Fibroblast of mammary gland (primary cell): ENCODE data around the gene APBA2.

Experiments used
- DNase-seq: peaks from one replicate; pipeline ENCODE4 v3.0.0-alpha.2; 2010; ENCODE audit warnings: low read depth
- H3K4me3 ChIP-seq: 2 replicates; pipeline ENCODE4 v1.5.1; 2011; ENCODE audit warnings: low read depth, mild to moderate bottlenecking, low read length, moderate library complexity; ENCODE audit not compliant: control insufficient read depth
- TF ChIP-seq, protein P1 (sequence below): conservative IDR thresholded peaks from 2 replicates; pipeline ENCODE4 v1.5.1; 2011; ENCODE audit warnings: low read depth, low read length, inconsistent platforms; ENCODE audit not compliant: control insufficient read depth, insufficient read depth

Gene APBA2

DNA sequence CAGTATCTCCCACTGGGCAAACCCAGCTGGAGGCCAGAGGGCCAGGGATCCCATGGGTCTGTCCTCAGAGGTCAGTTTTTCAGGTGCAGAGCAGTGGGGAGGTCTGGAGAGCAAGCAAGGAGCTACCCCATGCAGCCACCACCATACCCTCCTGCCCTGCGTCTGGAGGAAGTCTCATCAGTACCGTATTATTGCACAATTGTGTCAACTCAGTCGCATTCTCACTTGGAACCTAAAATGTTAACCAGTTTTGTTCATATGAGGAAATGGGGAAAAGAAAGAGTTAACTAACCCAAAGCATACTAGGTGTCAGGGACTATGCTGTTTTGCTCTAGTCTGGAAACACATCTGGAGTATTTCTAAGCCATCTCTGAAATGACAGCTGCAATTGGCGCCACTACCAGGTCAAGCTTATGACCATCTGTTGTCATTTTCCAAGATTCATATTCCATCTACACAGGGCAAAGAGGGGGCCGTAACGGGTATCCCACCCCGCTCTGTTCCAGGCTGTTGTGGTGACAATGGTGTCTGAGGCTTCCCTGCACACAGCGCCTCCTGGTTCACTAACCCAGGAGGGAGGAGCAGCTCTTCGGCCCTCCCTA, 16.9 kb upstream of the APBA2 start:
- no peak for DNase-seq
- no peak overlapping the region for H3K4me3 ChIP-seq
- TF ChIP-seq, protein P1, sequence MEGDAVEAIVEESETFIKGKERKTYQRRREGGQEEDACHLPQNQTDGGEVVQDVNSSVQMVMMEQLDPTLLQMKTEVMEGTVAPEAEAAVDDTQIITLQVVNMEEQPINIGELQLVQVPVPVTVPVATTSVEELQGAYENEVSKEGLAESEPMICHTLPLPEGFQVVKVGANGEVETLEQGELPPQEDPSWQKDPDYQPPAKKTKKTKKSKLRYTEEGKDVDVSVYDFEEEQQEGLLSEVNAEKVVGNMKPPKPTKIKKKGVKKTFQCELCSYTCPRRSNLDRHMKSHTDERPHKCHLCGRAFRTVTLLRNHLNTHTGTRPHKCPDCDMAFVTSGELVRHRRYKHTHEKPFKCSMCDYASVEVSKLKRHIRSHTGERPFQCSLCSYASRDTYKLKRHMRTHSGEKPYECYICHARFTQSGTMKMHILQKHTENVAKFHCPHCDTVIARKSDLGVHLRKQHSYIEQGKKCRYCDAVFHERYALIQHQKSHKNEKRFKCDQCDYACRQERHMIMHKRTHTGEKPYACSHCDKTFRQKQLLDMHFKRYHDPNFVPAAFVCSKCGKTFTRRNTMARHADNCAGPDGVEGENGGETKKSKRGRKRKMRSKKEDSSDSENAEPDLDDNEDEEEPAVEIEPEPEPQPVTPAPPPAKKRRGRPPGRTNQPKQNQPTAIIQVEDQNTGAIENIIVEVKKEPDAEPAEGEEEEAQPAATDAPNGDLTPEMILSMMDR, result no peak

- TF ChIP-seq, protein P1, result no peak
- DNase-seq, result no peak
- H3K4me3 ChIP-seq, result no peak overlapping the region
Observed at GRCh38 chr15:28871168-28871567, 14.6 kb upstream of the APBA2 start.

- DNase-seq, result no peak
- TF ChIP-seq, protein P1, result no peak
Observed at GRCh38 chr15:28873006-28873405, 12.8 kb upstream of the APBA2 start.

GRCh38 chr15:28873585-28874190, 12.1 kb upstream of the APBA2 start:
- DNase-seq, result no peak

More at GRCh38 chr15:28873006-28873405, 12.8 kb upstream of the APBA2 start:
- H3K4me3 ChIP-seq, result no peak overlapping the region

DNA sequence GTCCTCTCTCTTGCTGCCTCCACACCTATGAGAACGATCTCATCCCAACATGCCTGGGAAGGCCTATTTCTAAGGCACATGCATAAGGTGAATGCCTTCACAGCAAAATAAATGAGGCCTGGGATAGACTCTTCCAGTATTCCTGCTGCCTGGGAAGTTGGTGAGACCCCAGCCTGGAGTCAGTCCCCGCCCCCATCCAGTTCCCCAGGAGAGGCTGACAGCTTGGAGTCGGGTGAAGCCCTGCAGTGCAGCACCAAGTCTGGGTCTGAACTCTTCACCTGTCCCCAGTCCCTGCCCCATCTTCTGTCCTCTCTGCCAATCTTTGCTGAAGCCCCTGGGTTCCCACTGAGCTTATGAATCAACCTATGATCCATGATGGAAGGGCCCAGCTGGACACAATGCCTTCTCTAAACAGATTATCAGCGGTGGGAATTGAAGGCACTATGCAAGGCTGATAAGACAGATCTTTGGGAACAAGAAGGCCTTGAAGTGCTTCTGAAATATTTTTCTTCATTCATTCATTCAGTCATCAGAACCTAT, 10.2 kb upstream of the APBA2 start:
- H3K4me3 ChIP-seq, result no peak overlapping the region
- DNase-seq, result no peak
- TF ChIP-seq, protein P1, result no peak

More at GRCh38 chr15:28873585-28874190, 12.1 kb upstream of the APBA2 start:
- TF ChIP-seq, protein P1, result no peak
- no peak overlapping the region for H3K4me3 ChIP-seq

DNA sequence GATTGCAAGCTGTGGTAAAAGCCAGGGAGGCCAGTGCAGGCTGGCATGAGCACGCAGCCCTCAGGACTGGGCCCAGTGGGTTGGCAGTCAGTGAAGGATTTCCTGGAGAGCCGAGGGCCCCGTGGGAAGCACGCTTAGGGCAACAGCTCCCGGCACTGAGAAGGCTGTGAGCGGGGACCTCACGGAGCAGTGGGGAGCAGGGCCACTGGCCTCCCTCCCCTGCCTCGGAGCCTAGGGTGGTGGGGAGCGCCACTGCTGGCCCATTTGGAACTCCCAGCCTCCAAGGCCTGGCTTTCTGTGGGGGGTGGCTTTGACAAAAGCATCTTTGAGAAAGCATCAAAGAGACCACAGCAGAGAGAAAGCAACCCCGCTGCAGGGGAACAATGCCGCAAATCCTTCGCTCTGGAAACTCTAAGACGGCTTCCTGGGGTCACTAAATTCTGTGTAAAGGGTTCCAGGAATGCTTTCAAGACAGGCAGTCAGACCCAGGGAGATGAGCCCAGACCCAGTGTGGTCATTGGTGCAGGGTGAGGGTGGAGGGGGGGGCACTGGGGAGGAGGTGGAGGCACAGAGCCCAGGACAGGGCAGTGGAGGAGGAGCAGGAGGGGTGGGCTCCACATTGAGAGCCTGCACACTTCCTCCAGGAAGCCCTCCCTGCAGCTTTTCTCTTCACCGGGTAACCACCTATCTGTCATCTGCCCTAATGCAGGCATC, 9.5 kb upstream of the APBA2 start:
- no peak for DNase-seq
- H3K4me3 ChIP-seq, result no peak overlapping the region
- TF ChIP-seq, protein P1, result no peak
